OCI-LY7 (cell line): Measurements from ENCODE around the gene COL4A4.

Source experiments
- EZH2phosphoT487 ChIP-seq: fragments of 200-600 bp; sonication (generic); IDR thresholded peaks from 2 replicates; pipeline ENCODE4 v1.6.1; 2018; ENCODE audit warnings: low read depth, borderline replicate concordance, mild to moderate bottlenecking, mixed run types, antibody characterized with exemption, low read length, moderate library complexity, mixed read lengths
- TF ChIP-seq, protein P1 (sequence below): fragments of 200-600 bp; sonication (generic); conservative IDR thresholded peaks from 2 replicates; pipeline ENCODE4 v1.5.1; 2014; ENCODE audit warnings: mild to moderate bottlenecking, antibody characterized with exemption, low read length, moderate library complexity, mixed read lengths

DNA sequence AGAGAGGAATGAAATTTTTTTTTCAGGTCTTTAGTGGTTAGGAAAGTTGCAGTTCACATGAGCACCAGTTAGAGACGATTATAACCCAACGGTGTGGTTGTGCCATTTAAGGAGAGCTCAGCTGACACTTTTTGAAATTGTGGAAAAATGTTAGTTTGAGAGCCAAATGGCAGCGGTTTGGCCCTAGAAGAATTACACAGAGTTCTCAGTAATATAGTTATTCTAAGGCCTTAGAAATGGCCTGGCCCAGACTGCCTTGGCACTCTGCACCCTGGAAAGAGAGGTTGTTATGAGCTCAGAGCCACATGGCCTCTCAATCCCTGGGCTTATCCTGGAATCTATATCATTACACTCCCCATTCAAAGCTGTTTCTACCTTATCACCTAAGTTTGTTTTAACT is 210.8 kb downstream of the COL4A4 start:
- TF ChIP-seq, protein P1, sequence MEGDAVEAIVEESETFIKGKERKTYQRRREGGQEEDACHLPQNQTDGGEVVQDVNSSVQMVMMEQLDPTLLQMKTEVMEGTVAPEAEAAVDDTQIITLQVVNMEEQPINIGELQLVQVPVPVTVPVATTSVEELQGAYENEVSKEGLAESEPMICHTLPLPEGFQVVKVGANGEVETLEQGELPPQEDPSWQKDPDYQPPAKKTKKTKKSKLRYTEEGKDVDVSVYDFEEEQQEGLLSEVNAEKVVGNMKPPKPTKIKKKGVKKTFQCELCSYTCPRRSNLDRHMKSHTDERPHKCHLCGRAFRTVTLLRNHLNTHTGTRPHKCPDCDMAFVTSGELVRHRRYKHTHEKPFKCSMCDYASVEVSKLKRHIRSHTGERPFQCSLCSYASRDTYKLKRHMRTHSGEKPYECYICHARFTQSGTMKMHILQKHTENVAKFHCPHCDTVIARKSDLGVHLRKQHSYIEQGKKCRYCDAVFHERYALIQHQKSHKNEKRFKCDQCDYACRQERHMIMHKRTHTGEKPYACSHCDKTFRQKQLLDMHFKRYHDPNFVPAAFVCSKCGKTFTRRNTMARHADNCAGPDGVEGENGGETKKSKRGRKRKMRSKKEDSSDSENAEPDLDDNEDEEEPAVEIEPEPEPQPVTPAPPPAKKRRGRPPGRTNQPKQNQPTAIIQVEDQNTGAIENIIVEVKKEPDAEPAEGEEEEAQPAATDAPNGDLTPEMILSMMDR = no peak
- TF ChIP-seq EZH2phosphoT487 = no peak
